Measurements from ENCODE around the gene RIOK3.
A peak's percentile ranks its signal among the peaks of the same experiment; 100 is the strongest.
"Not testable (repeated sequence)": the region's sequence is repeated elsewhere in the genome, so short reads cannot be mapped to it uniquely, and the experiment has no call there.

RIOK3 gene

GRCh38 chr18:23493654-23494053, 40.6 kb downstream of the RIOK3 start:
- intact Hi-C loops (cut with DNase I), result no loop called here
- no peak for DNase-seq

GRCh38 chr18:23494992-23495391, 41.9 kb downstream of the RIOK3 start:
- DNase-seq, result no peak
- intact Hi-C loops (cut with DNase I), result no loop called here

GRCh38 chr18:23495723-23496440, 42.8 kb downstream of the RIOK3 start:
- intact Hi-C loops (cut with DNase I), result no loop called here
- peak in 1 of 10 donors; percentile 83 for DNase-seq

GRCh38 chr18:23498117-23498516, 45.0 kb downstream of the RIOK3 start:
- intact Hi-C loops (cut with DNase I), result no loop called here
- DNase-seq, result no peak

GRCh38 chr18:23498877-23499276, 45.8 kb downstream of the RIOK3 start:
- intact Hi-C loops (cut with DNase I), result no loop called here
- DNase-seq, result peak; percentile 32 to 95 (median 68)

GRCh38 chr18:23499291-23499781, 46.2 kb downstream of the RIOK3 start:
- DNase-seq, result peak in 1 of 10 donors; percentile 79
- intact Hi-C loops (cut with DNase I), result no loop called here

- DNase-seq, result no peak
- intact Hi-C loops (cut with DNase I), result loop anchor here (2.0 to 10.0 kb wide), 4 partner anchors 85 to 413 kb away; partner anchors contain the start of genes CABLES1 and NPC1
Measured at GRCh38 chr18:23501626-23502025, 48.5 kb downstream of the RIOK3 start.

- no peak for DNase-seq
Measured at GRCh38 chr18:23502516-23503037, 49.5 kb downstream of the RIOK3 start.

GRCh38 chr18:23503038-23503962, 50.2 kb downstream of the RIOK3 start, which contains the start of gene RMC1:
TSS of gene RMC1 (plus strand) at chr18:23503511. CDS start at chr18:23503619, 108 bp downstream.
- intact Hi-C loops (cut with DNase I), result loop anchor here (1.0 to 10.0 kb wide), 5 partner anchors 50 to 412 kb away; partner anchors contain the start of genes CABLES1, NPC1 and RIOK3
- peak; percentile 93 to 100 (median 98) for DNase-seq

More at GRCh38 chr18:23502516-23503037, 49.5 kb downstream of the RIOK3 start:
- intact Hi-C loops (cut with DNase I), result loop anchor here (1.0 to 10.0 kb wide), 5 partner anchors 49 to 412 kb away; partner anchors contain the start of genes CABLES1, NPC1 and RIOK3

- intact Hi-C loops (cut with DNase I), result loop anchor here (1.0 to 10.0 kb wide), 5 partner anchors 51 to 411 kb away; partner anchors contain the start of genes CABLES1, NPC1 and RIOK3
- DNase-seq, result no peak
Measured at GRCh38 chr18:23503963-23504344, 50.9 kb downstream of the RIOK3 start.

GRCh38 chr18:23504720-23505119, 51.6 kb downstream of the RIOK3 start:
- no peak for DNase-seq
- intact Hi-C loops (cut with DNase I), result loop anchor here (10.0 kb wide), 3 partner anchors 310 to 410 kb away; partner anchors contain the start of gene CABLES1

- no peak for DNase-seq
- intact Hi-C loops (cut with DNase I), result loop anchor here (10.0 kb wide), 3 partner anchors 308 to 408 kb away; partner anchors contain the start of gene CABLES1
Measured at GRCh38 chr18:23506393-23506792, 53.3 kb downstream of the RIOK3 start.

GRCh38 chr18:23510923-23511322, 57.8 kb downstream of the RIOK3 start:
- DNase-seq; intact Hi-C loops (cut with DNase I): not testable (repeated sequence)

- DNase-seq; intact Hi-C loops (cut with DNase I): not testable (repeated sequence)
Measured at GRCh38 chr18:23512216-23512615, 59.1 kb downstream of the RIOK3 start.

- no peak for DNase-seq
- intact Hi-C loops (cut with DNase I), result no loop called here
Measured at GRCh38 chr18:23512641-23513040, 59.6 kb downstream of the RIOK3 start.

- DNase-seq, result peak; percentile 65 to 97 (median 84)
- intact Hi-C loops (cut with DNase I), result loop anchor here (1.0 kb wide), 1 partner anchor 71 kb away; no protein-coding TSS in a partner anchor
Measured at GRCh38 chr18:23515911-23516546, 62.9 kb downstream of the RIOK3 start.

- intact Hi-C loops (cut with DNase I), result no loop called here
- DNase-seq, result peak in 1 of 10 donors; percentile 7
Measured at GRCh38 chr18:23519734-23520133, 66.6 kb downstream of the RIOK3 start.

- no peak for DNase-seq
- intact Hi-C loops (cut with DNase I), result no loop called here
Measured at GRCh38 chr18:23521271-23521670, 68.2 kb downstream of the RIOK3 start.

GRCh38 chr18:23521907-23522306, 68.8 kb downstream of the RIOK3 start:
- no peak for DNase-seq
- intact Hi-C loops (cut with DNase I), result no loop called here
